Measurements from ENCODE around the gene IL17RD.

- TF ChIP-seq SMAD2 (IDR thresholded peaks at IDR 0.05; ENCODE audit: low read depth, low read length) (no peak), ZBTB12 (CRISPR knock-in tag; IDR thresholded peaks at IDR 0.05) (no peak), CTCF (IDR thresholded peaks at IDR 0.05 in 2 of 3, conservative IDR thresholded peaks at IDR 0.05 in 1 of 3; ENCODE audit: insufficient read depth in 2 of 3, low read depth in 1 of 3, low read length in 3 of 3) (no peak), HDAC8 (tag; IDR thresholded peaks at IDR 0.05) (no peak), BHLHE40 (IDR thresholded peaks at IDR 0.05; ENCODE audit: low read length) (peak; percentile 26; the same call in 1 of the 2 replicates), SMC3 (conservative IDR thresholded peaks at IDR 0.05; ENCODE audit: insufficient read depth, low read depth, low read length) (no peak), SMARCC2 (IDR thresholded peaks at IDR 0.05; ENCODE audit: low read depth) (no peak), E2F8 (IDR thresholded peaks at IDR 0.05; ENCODE audit: low read depth, partially characterized antibody) (no peak), USF2 (CRISPR knock-in tag; IDR thresholded peaks at IDR 0.05) (no peak), POLR2AphosphoS5 (IDR thresholded peaks at IDR 0.05; ENCODE audit: control insufficient read depth, insufficient read depth, low read depth, low read length) (no peak), POLR2A (conservative IDR thresholded peaks at IDR 0.05) (no peak), MAX (CRISPR knock-in tag; IDR thresholded peaks at IDR 0.05) (no peak), EP300 (IDR thresholded peaks at IDR 0.05; ENCODE audit: low read length) (no peak), CHCHD3 (CRISPR knock-in tag; IDR thresholded peaks at IDR 0.05) (no peak)
Observed at GRCh38 chr3:57068437-57069089, 96.6 kb downstream of the IL17RD start.

Measured in K562 (cell line).